Measurements from ENCODE around the gene SEMA3C.

- TF ChIP-seq CTCF (conservative IDR thresholded peaks at IDR 0.05 in 1 of 2, IDR thresholded peaks at IDR 0.05 in 1 of 2; ENCODE audit: low read depth in 1 of 2, low read length in 2 of 2), result no peak
- TF ChIP-seq EZH2 (IDR thresholded peaks at IDR 0.05; ENCODE audit: low read length, missing control alignments), result no peak
Measured at GRCh38 chr7:80783678-80784327, 135.0 kb downstream of the SEMA3C start.
